Fibroblast of the aortic adventitia (primary cell): ENCODE results near the gene SUN1. TPM values are rescaled to one million over a fixed set of nuclear protein-coding genes. Genes with fewer than 3 reads are reported as not detected.

Experiments
- DNase-seq: peaks from one replicate; pipeline ENCODE4 v3.0.0-alpha.2; 2010; ENCODE audit warnings: low read depth
- H3K4me3 ChIP-seq: 2 replicates; pipeline ENCODE4 v1.5.1; 2011; ENCODE audit warnings: low read depth, mild to moderate bottlenecking, control low read depth, low read length, moderate library complexity
- CTCF ChIP-seq: IDR thresholded peaks from 2 replicates; pipeline ENCODE4 v1.5.1; 2011; ENCODE audit warnings: mild to moderate bottlenecking, low read length, control low read depth, inconsistent platforms; ENCODE audit not compliant: insufficient read depth
- total RNA-seq: library from RNA; depleted of rRNA; stranded (reverse); fragments of >200 nt; gene quantifications from 2 replicates; pipeline ENCODE4 v1.2.3, GENCODE V29; 2012; ENCODE audit warnings: low replicate concordance

SUN1 gene
- total RNA-seq, 1 donor: 211 TPM

- peak overlapping the region; percentile 37 for H3K4me3 ChIP-seq
- DNase-seq: peak; percentile 70
- TF ChIP-seq CTCF: no peak
These were observed 77.4 kb downstream of the SUN1 start for GRCh38 chr7:909358-910329.

- H3K4me3 ChIP-seq: no peak overlapping the region
- no peak for TF ChIP-seq CTCF
- DNase-seq: no peak
These were observed 78.2 kb downstream of the SUN1 start for GRCh38 chr7:910441-910861.

- H3K4me3 ChIP-seq: no peak overlapping the region
- no peak for TF ChIP-seq CTCF
- no peak for DNase-seq
These were observed 78.7 kb downstream of the SUN1 start for GRCh38 chr7:910931-911431.

GRCh38 chr7:911791-912480, 79.7 kb downstream of the SUN1 start:
- TF ChIP-seq CTCF: no peak
- no peak for DNase-seq
- H3K4me3 ChIP-seq: no peak overlapping the region

- no peak for DNase-seq
- H3K4me3 ChIP-seq: no peak overlapping the region
- TF ChIP-seq CTCF: no peak
These were observed 81.7 kb downstream of the SUN1 start for GRCh38 chr7:913736-914520.

- no peak for TF ChIP-seq CTCF
- no peak overlapping the region for H3K4me3 ChIP-seq
- DNase-seq: no peak
These were observed 82.4 kb downstream of the SUN1 start for GRCh38 chr7:914521-915194.
